NCI-H1694 (cell line): ENCODE results near the gene CHSY1.

Experiments
- DNase-seq: peaks from one replicate; lab custom pipeline; 2025; lab: John Stamatoyannopoulos, UW

CHSY1 gene

DNA sequence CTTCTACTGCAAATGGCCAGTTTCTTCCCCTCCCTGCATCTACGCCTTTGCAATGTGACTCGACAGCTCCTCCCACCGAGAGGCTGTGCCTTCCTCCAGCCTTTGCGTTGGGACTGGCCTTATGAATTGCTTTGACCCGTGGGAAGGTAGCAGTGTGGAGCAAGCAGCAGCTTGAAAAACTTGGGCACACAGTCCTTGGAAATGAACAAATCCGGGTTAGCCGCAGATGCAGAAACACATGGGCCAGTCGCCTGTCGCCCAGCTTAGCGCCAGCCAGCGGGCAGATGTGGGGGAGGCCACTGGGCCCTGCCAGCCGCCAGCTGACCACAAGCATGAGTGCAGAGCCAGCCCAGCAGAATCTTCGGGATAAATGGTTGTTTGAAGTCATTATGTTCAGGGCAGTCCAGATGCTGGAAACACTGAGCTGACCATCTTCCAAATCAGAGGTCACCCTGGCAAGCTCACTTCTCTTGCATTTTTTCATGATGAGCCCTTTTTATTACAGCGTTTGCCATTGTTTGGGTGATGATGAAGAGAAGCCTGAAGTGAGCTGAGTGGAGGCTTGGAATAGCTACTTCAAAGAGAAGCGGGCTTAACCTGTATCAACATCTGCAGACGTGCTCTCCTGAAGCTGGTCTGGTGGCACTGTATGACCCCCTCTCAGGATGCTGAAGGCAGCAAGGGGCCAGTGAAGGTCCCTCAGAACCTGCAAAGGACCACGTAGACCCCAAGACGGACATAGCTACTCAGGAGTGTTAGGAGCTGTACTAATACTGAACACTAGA lies 15.7 kb upstream of the CHSY1 start:
- no peak for DNase-seq

GRCh38 chr15:101266787-101267186 lies 14.9 kb upstream of the CHSY1 start:
- DNase-seq: no peak

GRCh38 chr15:101266034-101266433 lies 14.2 kb upstream of the CHSY1 start:
- no peak for DNase-seq

GRCh38 chr15:101264911-101265641 lies 13.2 kb upstream of the CHSY1 start:
- no peak for DNase-seq

DNA sequence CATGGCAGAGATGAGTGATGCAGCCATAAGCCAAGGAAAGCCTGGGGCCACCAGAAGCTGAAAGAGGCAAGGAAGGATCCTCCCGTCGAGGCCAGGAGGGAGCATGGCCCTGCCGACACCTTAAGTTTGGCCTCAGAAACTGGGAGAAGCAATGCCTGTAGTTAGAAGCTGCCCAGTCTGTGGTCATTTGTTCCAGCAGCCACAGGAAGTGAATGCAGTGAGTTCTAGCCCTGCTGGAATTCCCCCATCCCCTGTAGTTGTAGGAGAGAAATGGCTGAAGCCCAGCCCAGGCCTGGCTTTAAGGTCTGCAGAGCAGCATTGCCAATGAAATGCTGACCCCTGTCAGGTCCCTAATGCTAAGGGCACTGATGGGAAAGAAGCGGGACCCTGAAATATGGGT lies 12.2 kb upstream of the CHSY1 start:
- no peak for DNase-seq

DNA sequence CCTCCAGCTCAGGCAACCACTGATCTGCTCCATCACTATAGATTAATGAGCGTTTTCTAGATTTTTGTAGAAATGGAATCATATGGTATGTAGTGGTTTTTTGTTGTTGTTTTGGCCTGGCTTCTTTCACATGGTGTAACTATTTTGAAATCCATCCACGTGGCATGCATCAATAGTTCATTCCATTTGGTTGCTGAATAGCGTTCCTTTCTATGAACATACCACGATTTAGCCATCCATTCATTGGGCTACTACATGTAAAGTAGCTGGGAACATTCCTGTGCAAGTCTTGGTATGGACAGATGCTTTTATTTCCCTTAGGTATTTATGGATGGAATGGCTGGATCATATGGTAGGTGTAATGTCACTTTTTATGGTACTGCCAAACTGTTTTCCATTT lies 10.7 kb upstream of the CHSY1 start:
- no peak for DNase-seq

GRCh38 chr15:101258238-101259144 lies 6.6 kb upstream of the CHSY1 start:
- peak; percentile 34 for DNase-seq

- DNase-seq: no peak
Measured at GRCh38 chr15:101256757-101257156, 4.9 kb upstream of the CHSY1 start.

DNA sequence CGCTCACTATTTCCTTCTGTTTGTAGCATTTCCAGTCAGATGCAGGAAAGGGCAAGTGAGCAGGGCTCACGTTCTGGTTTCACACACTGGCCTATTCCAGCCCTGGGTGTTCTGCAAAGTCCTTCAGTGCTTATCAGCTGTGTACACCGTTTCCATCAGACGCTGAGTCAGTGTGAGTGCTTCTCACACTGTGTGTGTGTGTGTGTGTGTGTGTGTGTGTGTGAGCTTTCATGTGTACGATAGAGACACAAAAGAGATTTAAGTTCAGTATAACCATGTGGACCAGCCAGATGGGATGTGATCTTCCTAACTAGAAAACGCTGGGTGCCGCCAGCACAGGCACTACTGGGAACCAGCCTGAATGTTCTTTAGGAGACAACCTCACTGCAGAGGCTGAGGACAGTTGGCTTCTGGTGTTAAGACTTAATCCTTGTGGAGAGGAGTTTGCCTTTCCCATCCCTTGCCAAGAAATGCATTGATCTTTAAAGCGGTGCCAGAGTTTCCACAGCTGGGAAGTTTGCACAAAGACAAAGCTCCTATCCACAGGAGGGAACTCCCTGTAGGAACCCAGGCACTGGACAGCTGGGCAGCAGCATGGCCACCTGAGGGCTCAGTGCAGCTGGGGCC lies 3.9 kb upstream of the CHSY1 start:
- no peak for DNase-seq

GRCh38 chr15:101255051-101255395 lies 3.2 kb upstream of the CHSY1 start:
- no peak for DNase-seq

DNA sequence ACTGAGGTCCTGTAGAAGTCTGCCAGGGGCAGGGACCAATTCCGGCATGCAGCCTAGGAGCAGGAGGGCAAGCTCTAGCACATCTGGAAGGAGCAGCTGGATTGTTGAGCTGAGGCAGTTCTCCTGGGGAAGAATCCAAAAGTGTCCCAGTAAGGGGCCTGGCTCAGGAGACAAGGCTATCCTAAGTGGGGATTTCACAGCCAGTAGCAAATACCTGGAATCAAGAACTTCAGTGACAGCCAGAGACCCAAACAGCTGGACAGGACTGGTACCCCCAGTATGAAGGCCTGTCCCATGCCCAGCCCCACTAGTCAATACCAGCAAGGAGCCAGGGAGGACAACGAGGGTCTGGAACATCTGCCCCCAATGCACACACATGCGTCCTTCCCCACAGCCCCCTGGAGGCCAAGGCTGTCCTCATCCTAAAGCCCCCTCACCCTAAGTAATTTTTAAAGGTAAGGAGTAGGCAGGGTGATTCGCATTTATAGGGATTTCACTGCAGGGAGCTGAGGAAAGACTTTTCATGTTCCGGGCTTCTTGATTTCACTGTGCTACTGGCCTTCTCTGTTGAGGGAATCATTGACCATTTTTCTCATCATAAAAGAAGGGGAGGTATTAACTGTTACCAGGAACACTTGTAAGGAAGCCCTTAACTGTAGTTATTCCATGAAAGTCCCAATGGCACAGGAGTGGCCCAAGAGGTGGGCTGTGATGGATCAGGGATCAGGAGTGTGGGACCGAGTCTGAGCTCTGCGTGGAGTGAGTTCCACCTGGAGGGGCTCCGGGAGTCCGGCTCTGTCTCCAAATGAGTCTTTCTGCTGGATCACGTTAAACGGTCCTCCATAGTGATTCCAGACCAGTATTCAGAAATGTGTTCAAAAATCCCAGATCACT lies 2.6 kb upstream of the CHSY1 start:
- no peak for DNase-seq

GRCh38 chr15:101252836-101253235 lies 988 bp upstream of the CHSY1 start:
- DNase-seq: no peak

DNA sequence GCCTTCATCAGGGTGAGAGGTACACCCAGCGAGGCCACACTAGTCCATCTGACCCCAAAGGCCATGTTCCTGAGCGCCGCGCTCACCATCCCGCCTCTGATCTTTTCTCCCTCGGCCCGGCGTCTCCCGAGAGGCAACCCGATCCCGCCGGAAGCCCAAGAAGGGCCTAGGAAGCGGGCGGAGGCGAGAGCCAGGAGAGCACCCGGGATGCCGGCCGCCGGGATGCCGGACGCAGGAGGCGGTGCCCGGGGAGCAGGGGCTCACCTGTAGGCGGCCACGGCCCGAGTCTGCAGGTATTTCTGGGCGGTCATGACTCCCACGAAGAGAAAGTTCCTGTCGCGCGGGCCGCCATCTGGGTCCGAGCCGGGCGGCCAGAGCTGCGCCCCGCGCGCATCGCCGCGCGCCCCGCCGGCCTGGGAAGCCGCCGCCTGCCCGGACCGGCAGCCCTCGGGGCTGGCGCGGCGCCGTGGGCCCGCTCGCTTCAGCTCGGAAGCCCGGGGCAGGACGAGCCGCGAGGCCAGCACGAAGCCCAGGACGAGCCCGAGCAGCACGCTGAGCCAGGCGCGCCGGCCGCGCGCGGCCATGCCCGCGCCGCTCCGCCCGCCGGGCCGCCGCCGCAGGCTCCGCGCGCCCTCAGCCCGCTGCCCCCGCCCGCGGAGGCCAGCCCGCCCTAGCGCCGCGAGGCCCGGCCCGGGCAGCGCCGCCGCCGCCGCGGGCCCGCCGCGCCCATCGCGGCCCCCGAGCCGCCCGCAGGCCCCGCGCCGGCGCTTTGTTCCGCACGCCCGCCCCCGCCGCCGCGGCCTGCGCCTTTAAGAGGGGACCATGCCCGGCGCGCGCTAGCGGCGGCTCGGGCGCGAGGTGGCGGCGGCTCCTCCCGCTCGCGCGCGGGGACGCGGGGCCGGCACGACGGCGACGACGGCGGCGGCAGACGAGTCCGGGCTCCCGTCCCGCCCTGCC lies 697 bp downstream of the CHSY1 start:
- DNase-seq: no peak

- DNase-seq: peak; percentile 26
Measured at GRCh38 chr15:101250341-101250831, 1.5 kb downstream of the CHSY1 start.

GRCh38 chr15:101248274-101248673 lies 3.6 kb downstream of the CHSY1 start:
- DNase-seq: no peak

GRCh38 chr15:101246824-101247745 lies 4.8 kb downstream of the CHSY1 start:
- no peak for DNase-seq

- DNase-seq: no peak
Measured at GRCh38 chr15:101246391-101246790, 5.5 kb downstream of the CHSY1 start.

DNA sequence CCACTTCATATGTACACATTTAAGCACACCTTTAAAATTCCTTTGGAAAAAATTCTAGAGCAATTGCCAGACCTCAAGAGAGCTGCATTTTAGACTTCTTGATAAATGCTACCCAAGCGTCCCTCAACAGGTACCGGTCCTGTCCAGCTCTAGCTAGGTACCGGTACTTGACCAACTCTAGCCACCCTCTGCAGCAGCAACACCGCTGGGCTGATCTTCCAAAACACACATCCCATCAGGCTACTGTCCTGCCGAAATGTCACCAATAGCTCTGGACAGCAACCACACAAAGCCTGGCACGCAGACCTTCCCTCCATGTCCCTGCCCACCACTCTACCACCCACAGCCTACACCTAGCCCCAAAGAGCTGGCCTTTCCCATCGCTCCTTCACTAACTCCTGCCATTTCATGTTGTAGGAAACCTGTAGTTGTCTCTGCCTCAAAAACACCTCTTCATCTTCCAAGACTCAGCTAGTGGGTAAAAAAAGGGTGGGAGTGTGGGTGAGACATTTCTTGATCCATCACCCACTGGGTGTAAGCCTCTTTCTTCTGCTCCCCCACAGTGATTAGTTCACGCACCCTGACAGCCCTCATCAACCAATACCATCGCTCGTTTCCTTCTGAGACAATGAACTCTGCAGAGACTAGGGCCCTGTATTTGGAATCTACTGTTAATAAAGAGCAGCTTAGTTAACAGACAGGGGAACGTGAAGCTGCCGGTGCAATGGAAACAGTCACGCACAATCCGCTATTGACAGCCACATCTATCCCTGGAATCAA lies 6.8 kb downstream of the CHSY1 start:
- DNase-seq: no peak
